GM21786 (cell line): Measurements from ENCODE around the gene SEMA4G.
"Not testable (repeated sequence)": the region's sequence is repeated elsewhere in the genome, so short reads cannot be mapped to it uniquely, and the experiment has no call there.

Experiments used
- ATAC-seq: cut with Tn5 transposase; IDR thresholded peaks from one replicate; pipeline ENCODE4 v1.9.1; 2021; ENCODE audit not compliant: unreplicated experiment

The SEMA4G gene

GRCh38 chr10:100970914-100971811, 1.9 kb downstream of the SEMA4G start:
- no peak for ATAC-seq

GRCh38 chr10:100972115-100972903, 3.0 kb downstream of the SEMA4G start:
- ATAC-seq: no peak

- no peak for ATAC-seq
Measured at GRCh38 chr10:100972904-100973535, 3.7 kb downstream of the SEMA4G start.

- not testable (repeated sequence) for ATAC-seq
Measured at GRCh38 chr10:100975397-100975796, 6.1 kb downstream of the SEMA4G start.

- ATAC-seq: no peak
Measured at GRCh38 chr10:100976906-100977305, 7.6 kb downstream of the SEMA4G start.

- no peak for ATAC-seq
Measured at GRCh38 chr10:100977436-100977835, 8.1 kb downstream of the SEMA4G start.

GRCh38 chr10:100978121-100978900, 9.0 kb downstream of the SEMA4G start:
- no peak for ATAC-seq

GRCh38 chr10:100978901-100979195, 9.5 kb downstream of the SEMA4G start:
- no peak for ATAC-seq

GRCh38 chr10:100979791-100980272, 10.5 kb downstream of the SEMA4G start:
- ATAC-seq: no peak

GRCh38 chr10:100980311-100980710, 11.0 kb downstream of the SEMA4G start:
- no peak for ATAC-seq

- ATAC-seq: no peak
Measured at GRCh38 chr10:100980711-100981110, 11.4 kb downstream of the SEMA4G start.

- ATAC-seq: no peak
Measured at GRCh38 chr10:100981178-100981772, 12.0 kb downstream of the SEMA4G start.

GRCh38 chr10:100982916-100983830, 13.9 kb downstream of the SEMA4G start:
- no peak for ATAC-seq

GRCh38 chr10:100983868-100984671, 14.8 kb downstream of the SEMA4G start:
- no peak for ATAC-seq

- no peak for ATAC-seq
Measured at GRCh38 chr10:100984672-100985177, 15.4 kb downstream of the SEMA4G start.

- no peak for ATAC-seq
Measured at GRCh38 chr10:100985336-100985735, 16.0 kb downstream of the SEMA4G start.

GRCh38 chr10:100986623-100986951, 17.3 kb downstream of the SEMA4G start:
- ATAC-seq: no peak

GRCh38 chr10:100986952-100987684, 17.8 kb downstream of the SEMA4G start, which contains the start of the genes MRPL43 and TWNK:
MRPL43 (minus strand) TSS chr10:100987497; CDS start chr10:100987443, 54 bp downstream.
TWNK (plus strand) TSS chr10:100987543; CDS start chr10:100988211, 668 bp downstream.
- peak; percentile 82 for ATAC-seq
